ENCODE measurements around the gene CAMTA1.
"Not testable (repeated sequence)": the region's sequence is repeated elsewhere in the genome, so short reads cannot be mapped to it uniquely, and the experiment has no call there.

CAMTA1 gene

DNA sequence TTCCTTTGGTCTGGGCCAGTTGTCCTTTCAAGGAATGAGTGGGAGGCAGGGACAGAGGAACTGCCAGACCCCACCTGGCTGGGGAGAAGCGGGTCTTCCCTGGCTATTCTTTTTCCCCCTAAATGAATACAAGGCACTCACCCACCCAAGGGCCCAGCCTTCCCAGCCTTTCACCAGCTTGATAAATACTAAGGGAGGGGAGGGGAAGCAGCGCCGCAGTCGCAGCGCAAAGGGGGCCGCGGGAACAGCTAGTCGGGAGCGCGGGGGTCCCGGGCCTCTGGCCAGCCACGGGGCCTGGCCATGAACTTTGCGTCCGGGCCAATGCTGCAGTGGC, 894.6 kb downstream of the CAMTA1 start:
- Histone ChIP-seq H3K4me1 (ENCODE audit: control insufficient read depth, insufficient read depth, low read length) (no peaks in the 10 kb centered on the region), H3K27me3 (ENCODE audit: control insufficient read depth, insufficient read depth, low read length) (peaks cover 19% of the 10 kb centered on the region), H3K36me3 (ENCODE audit: control insufficient read depth, insufficient read depth, low read length) (no peaks in the 10 kb centered on the region), H3K4me3 (ENCODE audit: low read depth, low read length) (peak overlapping the region; percentile 54), H3K9me3 (ENCODE audit: control insufficient read depth, insufficient read depth, low read length) (no peaks in the 10 kb centered on the region), H3K9ac (ENCODE audit: low read depth, low read length) (peak overlapping the region; percentile 12)

DNA sequence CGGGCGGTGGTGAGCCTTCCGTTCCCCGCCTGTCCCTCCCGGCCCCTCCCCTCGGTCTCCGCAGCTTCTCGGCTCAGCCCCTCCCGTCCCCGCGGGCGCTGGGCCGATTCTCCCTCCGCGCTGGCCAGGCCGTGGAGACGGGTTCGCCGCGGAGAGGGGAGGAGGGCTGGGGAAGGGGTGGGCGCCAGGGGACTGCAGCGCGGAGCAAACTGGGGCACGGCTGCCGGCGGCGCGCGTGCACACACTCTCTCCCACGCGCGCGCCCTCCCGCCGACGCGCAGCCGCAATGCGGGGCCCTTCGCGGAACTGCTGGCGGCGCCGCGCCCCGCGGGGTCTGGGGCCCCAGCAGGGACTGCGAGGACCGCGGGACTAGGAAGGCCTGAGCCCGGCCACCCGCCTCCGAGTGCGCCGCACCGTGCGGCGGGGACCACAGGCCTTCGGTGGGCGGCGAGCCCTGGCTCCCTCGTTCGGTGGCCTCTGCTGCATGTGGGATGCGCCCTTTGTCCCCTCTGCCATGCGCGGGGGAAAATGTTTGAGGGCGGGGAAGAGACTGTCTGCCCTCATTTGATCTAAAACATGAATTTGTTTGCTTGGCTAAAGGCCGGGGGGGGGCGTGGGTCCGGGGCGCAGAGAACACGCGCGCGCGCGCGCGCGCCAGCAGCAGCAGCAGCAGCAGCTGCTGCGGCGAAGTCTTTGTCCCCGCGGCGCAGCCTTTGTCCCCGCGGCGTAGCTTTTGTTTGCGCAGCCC, 895.1 kb downstream of the CAMTA1 start:
- Histone ChIP-seq H3K9me3 (ENCODE audit: control insufficient read depth, insufficient read depth, low read length) (no peaks in the 10 kb centered on the region), H3K4me1 (ENCODE audit: control insufficient read depth, insufficient read depth, low read length) (no peaks in the 10 kb centered on the region), H3K27me3 (ENCODE audit: control insufficient read depth, insufficient read depth, low read length) (peaks cover 19% of the 10 kb centered on the region), H3K9ac (ENCODE audit: low read depth, low read length) (peak overlapping the region; percentile 12), H3K36me3 (ENCODE audit: control insufficient read depth, insufficient read depth, low read length) (no peaks in the 10 kb centered on the region), H3K4me3 (ENCODE audit: low read depth, low read length) (peak overlapping the region; percentile 54)

DNA sequence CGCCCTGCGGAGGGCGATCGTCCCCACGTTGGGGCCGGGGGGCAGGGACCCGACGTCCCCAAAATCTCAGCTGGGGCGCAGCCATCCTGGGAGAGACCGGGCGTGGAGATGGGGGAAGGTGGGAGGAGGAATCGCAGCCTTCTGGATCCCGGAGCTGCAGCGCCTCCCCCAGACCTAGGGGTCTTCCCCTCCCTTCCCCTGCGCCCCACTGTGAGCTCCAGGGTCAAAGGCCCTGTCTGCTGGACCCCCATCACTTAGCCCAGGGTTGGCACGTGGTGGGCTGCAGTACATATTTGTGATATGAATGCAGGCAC, 895.7 kb downstream of the CAMTA1 start:
- Histone ChIP-seq H3K9me3 (ENCODE audit: control insufficient read depth, insufficient read depth, low read length) (no peaks in the 10 kb centered on the region), H3K4me1 (ENCODE audit: control insufficient read depth, insufficient read depth, low read length) (no peaks in the 10 kb centered on the region), H3K4me3 (ENCODE audit: low read depth, low read length) (peak overlapping the region; percentile 54), H3K27me3 (ENCODE audit: control insufficient read depth, insufficient read depth, low read length) (peaks cover 19% of the 10 kb centered on the region), H3K9ac (ENCODE audit: low read depth, low read length) (no peak overlapping the region), H3K36me3 (ENCODE audit: control insufficient read depth, insufficient read depth, low read length) (no peaks in the 10 kb centered on the region)

DNA sequence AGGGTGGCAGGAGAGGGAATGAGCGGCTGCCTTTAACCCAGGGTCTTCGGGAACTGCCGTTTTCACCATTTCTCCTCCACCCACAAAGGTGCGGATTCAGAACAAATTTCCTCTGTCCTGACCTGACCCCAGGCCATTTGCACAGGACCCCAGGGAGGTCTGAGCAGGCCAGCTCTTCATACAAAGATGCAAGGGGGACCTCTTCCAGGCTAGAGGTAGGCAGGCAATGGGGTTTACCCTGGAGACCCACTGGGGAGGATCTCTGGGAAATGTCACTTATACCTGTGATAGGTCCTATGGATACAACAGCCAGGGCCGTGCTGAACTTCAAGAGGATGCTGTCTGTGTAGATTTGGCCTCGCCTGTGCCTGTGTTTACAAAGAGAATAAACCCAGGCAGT, 896.1 kb downstream of the CAMTA1 start:
- H3K9ac ChIP-seq (ENCODE audit: low read depth, low read length): no peak overlapping the region
- peaks cover 19% of the 10 kb centered on the region for H3K27me3 ChIP-seq (ENCODE audit: control insufficient read depth, insufficient read depth, low read length)
- no peaks in the 10 kb centered on the region for H3K36me3 ChIP-seq (ENCODE audit: control insufficient read depth, insufficient read depth, low read length)
- no peak overlapping the region for H3K4me3 ChIP-seq (ENCODE audit: low read depth, low read length)
- no peaks in the 10 kb centered on the region for H3K4me1 ChIP-seq (ENCODE audit: control insufficient read depth, insufficient read depth, low read length)
- H3K9me3 ChIP-seq (ENCODE audit: control insufficient read depth, insufficient read depth, low read length): no peaks in the 10 kb centered on the region

DNA sequence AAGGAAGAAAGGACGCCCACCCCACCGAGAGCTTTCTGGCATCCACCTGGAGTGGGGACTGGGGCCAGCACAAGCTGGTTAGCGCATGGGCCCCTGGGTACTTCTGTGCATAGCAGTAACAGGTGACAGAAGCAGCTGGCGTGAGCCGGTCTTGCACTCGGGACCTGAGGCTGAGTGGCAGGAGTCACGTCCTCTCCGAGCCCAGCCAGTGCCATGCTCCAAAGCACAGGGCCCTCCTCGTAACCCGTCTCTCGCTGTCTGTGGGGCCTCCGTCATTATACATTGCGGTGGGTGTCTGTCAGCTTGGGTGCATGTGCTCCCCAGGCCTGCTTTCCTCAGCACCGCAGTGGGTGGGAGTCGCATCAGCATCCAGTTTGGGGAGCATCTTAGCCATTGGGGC, 898.3 kb downstream of the CAMTA1 start:
- H3K9ac ChIP-seq (ENCODE audit: low read depth, low read length): no peak overlapping the region
- peaks cover 2% of the 10 kb centered on the region for H3K4me1 ChIP-seq (ENCODE audit: control insufficient read depth, insufficient read depth, low read length)
- H3K9me3 ChIP-seq (ENCODE audit: control insufficient read depth, insufficient read depth, low read length): no peaks in the 10 kb centered on the region
- peaks cover 19% of the 10 kb centered on the region for H3K27me3 ChIP-seq (ENCODE audit: control insufficient read depth, insufficient read depth, low read length)
- no peak overlapping the region for H3K4me3 ChIP-seq (ENCODE audit: low read depth, low read length)
- H3K36me3 ChIP-seq (ENCODE audit: control insufficient read depth, insufficient read depth, low read length): no peaks in the 10 kb centered on the region

DNA sequence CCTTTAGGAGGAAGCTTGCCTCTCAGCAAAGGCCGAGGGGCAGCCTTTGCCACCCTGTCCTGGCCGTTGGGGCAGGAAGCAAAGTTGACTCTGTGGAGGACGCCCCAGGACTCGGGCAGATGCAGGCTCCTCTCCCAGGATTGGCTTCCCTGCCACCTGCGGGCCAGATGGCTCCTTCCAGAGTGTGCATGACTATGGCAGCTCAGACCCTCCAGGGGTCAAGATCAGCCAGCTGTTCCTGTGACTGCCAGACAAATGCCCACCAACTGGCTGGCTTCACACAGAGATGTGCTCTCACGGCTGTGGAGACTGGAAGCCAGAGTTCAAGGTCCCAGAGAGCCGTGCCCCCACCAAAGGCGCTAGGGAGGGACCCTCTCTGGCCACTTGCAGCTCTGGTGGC, 898.9 kb downstream of the CAMTA1 start:
- Histone ChIP-seq H3K36me3 (ENCODE audit: control insufficient read depth, insufficient read depth, low read length) (no peaks in the 10 kb centered on the region), H3K27me3 (ENCODE audit: control insufficient read depth, insufficient read depth, low read length) (peaks cover 14% of the 10 kb centered on the region), H3K9me3 (ENCODE audit: control insufficient read depth, insufficient read depth, low read length) (no peaks in the 10 kb centered on the region), H3K9ac (ENCODE audit: low read depth, low read length) (no peak overlapping the region), H3K4me3 (ENCODE audit: low read depth, low read length) (no peak overlapping the region), H3K4me1 (ENCODE audit: control insufficient read depth, insufficient read depth, low read length) (peaks cover 2% of the 10 kb centered on the region)

DNA sequence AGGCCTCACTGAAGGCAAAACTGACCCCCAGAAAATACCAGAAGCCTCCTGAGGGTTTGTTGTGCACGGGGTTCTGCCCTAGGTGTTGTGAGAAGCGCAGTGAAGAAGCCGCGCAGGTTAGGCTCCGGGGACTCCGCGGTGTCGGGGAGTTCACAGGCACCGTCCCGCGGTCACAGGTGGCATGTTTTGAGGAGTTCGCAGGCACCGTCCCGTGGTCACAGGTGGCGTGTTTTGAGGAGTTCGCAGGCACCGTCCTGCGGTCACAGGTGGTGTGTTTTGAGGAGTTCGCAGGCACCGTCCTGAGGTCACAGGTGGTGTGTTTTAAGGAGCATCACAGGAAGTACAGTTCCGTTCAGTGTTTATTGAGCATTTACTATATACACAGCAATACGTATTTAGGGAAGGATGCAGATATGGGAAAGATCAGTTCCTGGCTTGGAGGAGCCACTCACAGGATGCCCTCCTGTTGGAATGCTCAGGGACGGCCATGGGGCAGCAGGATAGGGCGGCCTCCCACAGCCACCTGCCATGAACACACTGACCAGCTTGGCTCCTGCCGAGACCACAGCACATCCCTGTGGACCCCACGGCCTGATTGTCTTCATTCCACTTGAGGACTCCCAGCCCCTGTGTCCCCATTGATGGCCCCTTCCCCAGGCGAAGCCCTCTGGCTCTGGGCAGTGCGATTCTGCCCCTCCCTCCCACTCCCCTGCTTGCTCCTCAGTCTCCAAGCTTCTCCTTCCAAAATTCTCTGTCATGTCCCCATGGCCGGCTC, 899.8 kb downstream of the CAMTA1 start:
- Histone ChIP-seq H3K4me1 (ENCODE audit: control insufficient read depth, insufficient read depth, low read length) (peaks cover 2% of the 10 kb centered on the region), H3K36me3 (ENCODE audit: control insufficient read depth, insufficient read depth, low read length) (no peaks in the 10 kb centered on the region), H3K9ac (ENCODE audit: low read depth, low read length) (no peak overlapping the region), H3K4me3 (ENCODE audit: low read depth, low read length) (no peak overlapping the region), H3K27me3 (ENCODE audit: control insufficient read depth, insufficient read depth, low read length) (peaks cover 6% of the 10 kb centered on the region), H3K9me3 (ENCODE audit: control insufficient read depth, insufficient read depth, low read length) (no peaks in the 10 kb centered on the region)

DNA sequence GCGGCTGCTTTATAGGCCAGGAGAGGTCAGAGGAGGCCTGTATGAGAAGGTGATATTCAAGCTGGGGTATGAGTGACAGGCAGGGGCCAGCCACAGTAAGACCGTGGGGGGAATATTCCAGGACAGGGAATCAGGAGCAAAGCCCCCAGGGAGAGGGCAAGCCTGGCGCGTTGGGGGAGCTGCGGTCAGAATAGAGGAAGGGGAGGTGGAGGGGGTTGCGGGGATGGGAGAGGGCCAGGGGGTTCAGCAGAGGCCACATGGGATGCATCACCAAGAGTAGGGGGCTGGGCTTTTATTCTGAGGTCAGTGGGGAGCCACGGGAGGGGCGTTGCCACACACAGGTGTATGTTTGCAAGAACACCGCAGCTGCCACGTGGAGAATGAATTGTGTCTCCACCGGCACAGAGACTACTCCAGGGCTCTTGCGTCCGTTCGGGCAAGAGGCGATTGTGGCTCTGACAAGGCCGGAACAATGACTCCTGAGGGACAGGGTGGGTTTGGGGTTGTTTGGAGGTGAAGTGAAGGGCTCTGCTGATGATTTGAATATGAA, 901.1 kb downstream of the CAMTA1 start:
- Histone ChIP-seq H3K4me1 (ENCODE audit: control insufficient read depth, insufficient read depth, low read length) (peaks cover 2% of the 10 kb centered on the region), H3K36me3 (ENCODE audit: control insufficient read depth, insufficient read depth, low read length) (no peaks in the 10 kb centered on the region), H3K4me3 (ENCODE audit: low read depth, low read length) (no peak overlapping the region), H3K9me3 (ENCODE audit: control insufficient read depth, insufficient read depth, low read length) (no peaks in the 10 kb centered on the region), H3K9ac (ENCODE audit: low read depth, low read length) (no peak overlapping the region), H3K27me3 (ENCODE audit: control insufficient read depth, insufficient read depth, low read length) (peaks cover under 1% of the 10 kb centered on the region)

DNA sequence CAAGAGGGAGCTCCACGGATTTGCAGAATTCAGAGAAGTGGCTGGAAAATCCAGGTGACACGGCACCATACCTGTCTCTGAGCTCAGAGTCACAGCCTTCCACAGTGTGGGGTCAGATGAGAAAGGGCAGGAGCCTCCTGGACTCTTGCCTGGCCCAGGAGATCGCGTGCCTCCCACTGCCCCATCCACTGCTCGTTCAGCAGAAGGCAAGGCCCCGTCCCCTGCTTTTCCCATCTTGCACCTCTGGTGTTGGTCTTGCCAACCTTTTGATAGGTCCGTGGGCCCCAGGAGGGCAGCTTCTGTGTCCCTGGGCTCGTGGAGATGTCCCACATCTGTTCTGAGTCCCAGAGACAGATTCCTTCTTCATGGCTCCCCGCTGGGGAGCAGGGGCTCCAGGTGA, 902.2 kb downstream of the CAMTA1 start:
- no peak overlapping the region for H3K9ac ChIP-seq (ENCODE audit: low read depth, low read length)
- no peak overlapping the region for H3K4me3 ChIP-seq (ENCODE audit: low read depth, low read length)
- H3K36me3 ChIP-seq (ENCODE audit: control insufficient read depth, insufficient read depth, low read length): no peaks in the 10 kb centered on the region
- H3K27me3 ChIP-seq (ENCODE audit: control insufficient read depth, insufficient read depth, low read length): no peaks in the 10 kb centered on the region
- H3K4me1 ChIP-seq (ENCODE audit: control insufficient read depth, insufficient read depth, low read length): peaks cover 2% of the 10 kb centered on the region
- no peaks in the 10 kb centered on the region for H3K9me3 ChIP-seq (ENCODE audit: control insufficient read depth, insufficient read depth, low read length)

DNA sequence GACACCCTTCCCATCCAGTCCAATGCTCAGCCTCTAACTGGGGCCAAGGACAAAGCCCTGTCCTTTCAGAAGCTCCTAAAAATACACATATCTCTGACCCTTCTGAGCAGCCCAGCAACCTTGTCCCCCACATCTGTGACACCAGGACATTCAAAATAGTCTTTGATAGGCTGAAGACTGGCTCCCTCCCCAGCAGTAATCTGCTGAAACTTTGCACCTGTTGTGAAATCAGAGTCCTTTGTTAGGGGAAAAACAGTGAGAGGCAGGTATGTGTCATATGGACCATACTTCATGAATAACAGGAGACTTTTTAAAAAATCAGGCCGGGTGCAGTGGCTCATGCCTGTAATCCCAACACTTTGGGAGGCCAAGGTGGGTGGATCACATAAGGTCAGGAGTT, 903.4 kb downstream of the CAMTA1 start:
- Histone ChIP-seq H3K27me3 (ENCODE audit: control insufficient read depth, insufficient read depth, low read length) (no peaks in the 10 kb centered on the region), H3K9me3 (ENCODE audit: control insufficient read depth, insufficient read depth, low read length) (no peaks in the 10 kb centered on the region), H3K36me3 (ENCODE audit: control insufficient read depth, insufficient read depth, low read length) (no peaks in the 10 kb centered on the region), H3K4me3 (ENCODE audit: low read depth, low read length) (no peak overlapping the region), H3K4me1 (ENCODE audit: control insufficient read depth, insufficient read depth, low read length) (peaks cover 2% of the 10 kb centered on the region), H3K9ac (ENCODE audit: low read depth, low read length) (no peak overlapping the region)

DNA sequence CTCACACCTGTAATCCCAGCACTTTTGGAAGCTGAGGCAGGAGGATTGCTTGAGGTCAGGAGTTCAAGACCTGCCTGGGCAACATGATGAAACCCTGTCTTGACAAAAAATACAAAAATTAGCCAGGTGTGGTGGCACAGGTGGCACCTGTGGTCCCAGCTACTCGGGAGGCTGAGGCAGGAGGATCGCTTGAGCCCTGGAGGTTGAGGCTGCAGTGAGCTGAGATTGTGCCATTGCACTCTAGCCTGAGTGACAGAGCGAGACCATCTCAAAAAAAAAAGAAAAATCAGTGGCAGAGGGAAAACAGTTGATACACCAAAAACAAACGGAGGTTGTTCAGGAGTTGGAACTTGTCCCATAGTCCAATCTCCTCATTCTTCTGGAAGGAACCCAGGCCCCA, 904.1 kb downstream of the CAMTA1 start:
- not testable (repeated sequence) for H3K9me3 ChIP-seq (ENCODE audit: control insufficient read depth, insufficient read depth, low read length); H3K27me3 ChIP-seq (ENCODE audit: control insufficient read depth, insufficient read depth, low read length); H3K4me1 ChIP-seq (ENCODE audit: control insufficient read depth, insufficient read depth, low read length); H3K9ac ChIP-seq (ENCODE audit: low read depth, low read length); H3K4me3 ChIP-seq (ENCODE audit: low read depth, low read length); H3K36me3 ChIP-seq (ENCODE audit: control insufficient read depth, insufficient read depth, low read length)

DNA sequence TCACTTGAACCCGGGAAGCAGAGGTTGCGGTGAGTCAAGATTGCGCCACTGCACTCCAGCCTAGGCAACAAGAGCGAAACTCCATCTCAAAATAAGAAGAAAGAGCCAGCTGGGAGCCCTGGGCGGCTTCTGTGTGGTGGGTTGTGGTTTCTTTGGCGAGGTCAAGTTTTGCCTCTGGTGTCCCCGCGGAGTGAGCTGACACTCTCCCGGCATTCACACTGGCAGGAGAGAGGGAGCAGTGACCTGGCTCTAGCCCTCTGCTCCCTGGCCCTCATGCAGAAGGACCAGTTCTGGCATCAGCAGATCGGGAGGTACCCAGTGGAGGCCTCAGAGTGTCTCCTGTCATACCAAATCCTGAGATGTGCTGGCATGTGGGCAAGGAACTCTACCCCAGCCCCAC, 904.8 kb downstream of the CAMTA1 start:
- H3K4me3 ChIP-seq (ENCODE audit: low read depth, low read length): no peak overlapping the region
- no peaks in the 10 kb centered on the region for H3K27me3 ChIP-seq (ENCODE audit: control insufficient read depth, insufficient read depth, low read length)
- H3K4me1 ChIP-seq (ENCODE audit: control insufficient read depth, insufficient read depth, low read length): peaks cover 2% of the 10 kb centered on the region
- H3K9ac ChIP-seq (ENCODE audit: low read depth, low read length): no peak overlapping the region
- no peaks in the 10 kb centered on the region for H3K9me3 ChIP-seq (ENCODE audit: control insufficient read depth, insufficient read depth, low read length)
- H3K36me3 ChIP-seq (ENCODE audit: control insufficient read depth, insufficient read depth, low read length): no peaks in the 10 kb centered on the region

All from iPS-15b (cell line).